Cardiac muscle cell (in vitro differentiated cells and primary cell): ENCODE data around the gene AK9. TPM values are rescaled to one million over a fixed set of nuclear protein-coding genes. Genes with fewer than 3 reads are reported as not detected.
A peak's percentile ranks its signal among the peaks of the same experiment; 100 is the strongest.

Experiments
- DNase-seq, 2 donors: peaks; one replicate each; pipeline versions ENCODE4 v3.0.0 to v3.0.0-alpha.2; 2010 to 2017; ENCODE audit warnings: low read depth in 1 of 2, low spot score in 1 of 2
- H3K27ac ChIP-seq: fragments of 200-600 bp; sonication (generic); 2 replicates; pipeline ENCODE4 v1.5.1; 2016
- H3K27me3 ChIP-seq: fragments of 200-600 bp; sonication (generic); 2 replicates; pipeline ENCODE4 v1.6.0; 2016; ENCODE audit warnings: control low read depth
- H3K36me3 ChIP-seq: fragments of 200-600 bp; sonication (generic); 2 replicates; pipeline ENCODE4 v1.5.1; 2016; ENCODE audit warnings: control low read depth
- H3K4me1 ChIP-seq: fragments of 200-600 bp; sonication (generic); 2 replicates; pipeline ENCODE4 v1.8.1; 2017; ENCODE audit warnings: low read depth, mild to moderate bottlenecking, mixed run types
- H3K4me3 ChIP-seq: fragments of 200-600 bp; sonication (generic); 2 replicates; pipeline ENCODE4 v1.5.1; 2016; ENCODE audit warnings: mild to moderate bottlenecking
- H3K9me3 ChIP-seq: fragments of 200-600 bp; sonication (generic); 2 replicates; pipeline ENCODE4 v1.5.1; 2017; ENCODE audit warnings: low read depth, mild to moderate bottlenecking, control low read depth
- polyA plus RNA-seq: library from polyadenylated mRNA; unstranded; fragments of >200 nt; fragmentation: Nextera tagmentation; extraction: Ambion mirVana; gene quantifications from 2 replicates; pipeline ENCODE4 v1.2.1, GENCODE V29; 2016
- total RNA-seq: library from RNA; depleted of rRNA; stranded (reverse); fragments of >200 nt; gene quantifications from 2 replicates; pipeline ENCODE4 v1.2.3, GENCODE V29; 2016
- TF ChIP-seq, protein P1 (sequence below): IDR thresholded peaks from 2 replicates; pipeline ENCODE4 v1.5.1; 2012; ENCODE audit warnings: low read depth, mild to moderate bottlenecking, low read length

The AK9 gene
- total and polyA plus RNA-seq, 2 experiments from 2014 or later: 8.3 to 18.6 TPM

DNA sequence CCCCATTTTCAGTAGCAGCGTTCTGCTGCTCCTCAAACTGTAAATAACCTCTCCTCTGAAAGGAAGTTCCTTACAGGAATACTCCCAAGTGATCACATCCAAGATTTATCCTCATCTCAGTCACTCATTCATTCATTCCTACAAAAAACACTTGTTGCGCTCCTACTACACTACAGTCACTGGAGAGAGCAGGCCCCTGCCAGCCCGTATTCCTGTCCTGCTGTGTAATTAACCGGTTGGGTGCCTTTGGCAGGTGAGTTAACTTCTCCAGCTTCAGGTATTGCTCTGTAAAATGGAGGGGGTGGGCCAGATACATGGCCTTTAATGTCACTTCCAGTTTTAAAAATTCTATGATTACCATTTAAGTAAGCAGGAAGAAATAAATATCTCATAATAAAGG, 192.9 kb downstream of the AK9 start:
- TF ChIP-seq, protein P1, sequence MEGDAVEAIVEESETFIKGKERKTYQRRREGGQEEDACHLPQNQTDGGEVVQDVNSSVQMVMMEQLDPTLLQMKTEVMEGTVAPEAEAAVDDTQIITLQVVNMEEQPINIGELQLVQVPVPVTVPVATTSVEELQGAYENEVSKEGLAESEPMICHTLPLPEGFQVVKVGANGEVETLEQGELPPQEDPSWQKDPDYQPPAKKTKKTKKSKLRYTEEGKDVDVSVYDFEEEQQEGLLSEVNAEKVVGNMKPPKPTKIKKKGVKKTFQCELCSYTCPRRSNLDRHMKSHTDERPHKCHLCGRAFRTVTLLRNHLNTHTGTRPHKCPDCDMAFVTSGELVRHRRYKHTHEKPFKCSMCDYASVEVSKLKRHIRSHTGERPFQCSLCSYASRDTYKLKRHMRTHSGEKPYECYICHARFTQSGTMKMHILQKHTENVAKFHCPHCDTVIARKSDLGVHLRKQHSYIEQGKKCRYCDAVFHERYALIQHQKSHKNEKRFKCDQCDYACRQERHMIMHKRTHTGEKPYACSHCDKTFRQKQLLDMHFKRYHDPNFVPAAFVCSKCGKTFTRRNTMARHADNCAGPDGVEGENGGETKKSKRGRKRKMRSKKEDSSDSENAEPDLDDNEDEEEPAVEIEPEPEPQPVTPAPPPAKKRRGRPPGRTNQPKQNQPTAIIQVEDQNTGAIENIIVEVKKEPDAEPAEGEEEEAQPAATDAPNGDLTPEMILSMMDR: no peak
- no peak for DNase-seq
- no peaks in the 10 kb centered on the region for H3K36me3 ChIP-seq
- no peak overlapping the region for H3K27ac ChIP-seq
- no peaks in the 10 kb centered on the region for H3K27me3 ChIP-seq
- no peaks in the 10 kb centered on the region for H3K9me3 ChIP-seq
- H3K4me3 ChIP-seq: no peak overlapping the region
- no peaks in the 10 kb centered on the region for H3K4me1 ChIP-seq

DNA sequence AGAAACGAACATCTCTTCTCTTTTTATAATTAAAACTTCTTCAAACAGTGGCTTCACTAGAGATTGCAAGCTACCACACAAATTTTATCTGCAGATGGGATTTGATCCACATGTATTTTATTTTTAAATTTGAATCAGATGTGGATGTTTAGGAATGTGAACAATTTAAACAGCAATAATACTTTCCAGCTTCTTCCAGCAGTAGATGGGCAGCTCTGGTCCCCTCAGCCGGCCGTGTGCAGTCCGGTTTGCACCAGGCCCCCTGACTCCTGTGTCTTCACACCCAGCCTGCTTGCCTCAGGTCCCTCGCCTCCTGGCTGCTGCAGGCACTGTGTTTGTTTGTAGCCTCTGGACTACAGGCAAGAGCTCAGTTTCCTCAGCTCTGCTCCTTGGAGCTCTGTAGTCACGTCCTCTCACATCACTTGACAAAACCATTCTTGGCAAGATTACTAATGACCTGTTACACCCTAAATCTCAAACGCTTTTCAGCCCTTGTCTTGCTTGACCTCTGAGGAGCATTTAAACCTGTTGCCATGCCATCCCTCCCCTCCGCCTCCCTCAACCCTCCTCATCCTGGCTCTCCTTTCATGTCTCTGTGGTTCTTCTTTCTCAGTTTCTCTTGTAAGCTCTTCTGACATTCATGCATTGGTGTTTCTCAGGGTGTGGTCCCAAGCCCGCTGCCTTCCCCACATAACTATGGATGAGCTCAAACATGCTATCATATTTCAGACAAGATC, 194.8 kb downstream of the AK9 start:
- no peaks in the 10 kb centered on the region for H3K36me3 ChIP-seq
- H3K27me3 ChIP-seq: no peaks in the 10 kb centered on the region
- H3K4me1 ChIP-seq: peaks cover 7% of the 10 kb centered on the region
- no peak for DNase-seq
- TF ChIP-seq, protein P1: no peak
- H3K9me3 ChIP-seq: no peaks in the 10 kb centered on the region
- H3K27ac ChIP-seq: no peak overlapping the region
- no peak overlapping the region for H3K4me3 ChIP-seq

DNA sequence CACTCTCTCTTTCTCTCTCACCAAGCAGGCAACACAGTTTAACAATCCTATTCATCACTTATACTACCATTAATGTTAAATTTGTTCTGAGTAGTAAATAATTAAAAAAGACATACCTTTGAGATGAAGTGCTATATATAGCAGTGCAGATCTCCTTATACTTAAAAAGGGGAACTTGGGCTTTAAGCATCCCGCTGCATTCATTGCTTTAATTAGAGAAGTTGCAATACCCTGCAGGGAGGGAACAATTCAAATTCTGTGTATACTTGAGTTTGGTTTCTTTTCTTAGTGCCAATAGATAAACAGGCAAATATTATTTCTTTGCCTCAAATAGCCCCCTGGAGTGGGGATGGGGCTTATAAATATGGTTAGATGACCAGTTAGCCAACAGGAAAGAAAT, 197.1 kb downstream of the AK9 start:
- Histone ChIP-seq H3K36me3 (no peaks in the 10 kb centered on the region), H3K27ac (no peak overlapping the region), H3K4me1 (peaks cover 7% of the 10 kb centered on the region), H3K4me3 (no peak overlapping the region), H3K27me3 (no peaks in the 10 kb centered on the region), H3K9me3 (no peaks in the 10 kb centered on the region)
- TF ChIP-seq, protein P1: no peak
- DNase-seq: no peak

DNA sequence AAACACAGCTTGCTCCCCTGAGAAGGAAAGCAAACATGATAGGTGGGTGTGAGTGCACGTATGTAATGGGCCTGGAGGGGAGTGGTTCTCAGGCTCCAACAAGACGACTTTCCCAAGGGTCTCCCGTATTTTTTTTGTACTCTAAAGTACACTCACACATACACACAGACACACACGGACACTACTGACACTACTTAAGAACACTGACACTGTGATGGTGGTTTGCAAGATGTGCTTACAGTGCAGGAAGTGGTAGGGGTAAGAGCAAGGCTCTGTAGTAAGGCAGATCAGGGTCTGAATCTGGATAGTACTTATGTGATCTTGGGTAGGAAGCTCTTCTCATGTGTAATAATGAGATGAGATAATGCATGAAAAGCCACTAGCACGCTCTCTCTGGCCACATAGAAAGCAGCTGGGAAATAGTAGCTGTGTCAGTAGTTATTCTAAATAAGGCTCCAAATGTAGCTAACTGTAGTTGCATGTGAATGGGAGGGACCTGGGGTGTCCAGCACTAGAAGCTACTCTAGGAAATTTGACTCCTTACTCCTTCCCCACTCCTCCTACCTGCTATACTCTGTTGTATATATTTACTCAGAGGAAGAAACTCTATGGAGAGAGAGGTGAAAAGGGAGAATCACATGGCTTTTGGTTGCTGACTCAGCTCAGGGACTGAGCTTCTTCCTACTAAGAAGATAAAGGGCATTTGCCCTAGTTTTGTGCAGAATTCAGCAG, 199.6 kb downstream of the AK9 start:
- no peaks in the 10 kb centered on the region for H3K27me3 ChIP-seq
- no peak overlapping the region for H3K4me3 ChIP-seq
- H3K4me1 ChIP-seq: peaks cover 7% of the 10 kb centered on the region
- no peaks in the 10 kb centered on the region for H3K36me3 ChIP-seq
- peak; percentile 32 to 45 for DNase-seq
- no peaks in the 10 kb centered on the region for H3K9me3 ChIP-seq
- peak overlapping the region; percentile 32 for H3K27ac ChIP-seq
- TF ChIP-seq, protein P1: no peak

DNA sequence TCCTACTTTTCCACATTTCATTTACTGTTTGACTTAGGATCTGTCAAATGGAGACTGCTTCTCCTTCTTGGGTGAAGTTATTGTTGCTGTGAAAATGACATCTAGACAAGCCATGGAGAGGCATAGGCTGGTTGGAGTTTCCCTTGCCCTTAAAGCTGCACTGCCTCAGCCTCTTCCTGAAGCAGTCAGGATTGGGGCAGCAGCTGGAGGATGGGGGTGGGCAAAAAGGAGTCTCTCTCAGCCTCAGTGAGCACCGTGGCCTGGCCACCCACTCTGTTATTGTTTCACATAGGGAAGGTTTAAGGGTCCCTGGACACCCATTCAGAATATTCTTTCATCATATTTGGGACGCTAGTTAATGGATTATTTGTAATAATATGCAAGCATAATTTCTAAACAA, 200.3 kb downstream of the AK9 start:
- H3K27ac ChIP-seq: no peak overlapping the region
- no peak overlapping the region for H3K4me3 ChIP-seq
- H3K9me3 ChIP-seq: no peaks in the 10 kb centered on the region
- H3K36me3 ChIP-seq: no peaks in the 10 kb centered on the region
- TF ChIP-seq, protein P1: no peak
- peaks cover 7% of the 10 kb centered on the region for H3K4me1 ChIP-seq
- H3K27me3 ChIP-seq: no peaks in the 10 kb centered on the region
- no peak for DNase-seq
